GM21390 (cell line): ENCODE data around the gene KCNH2.

ENCODE experiments used
- ATAC-seq: cut with Tn5 transposase; IDR thresholded peaks from one replicate; pipeline ENCODE4 v1.9.1; 2021; ENCODE audit not compliant: unreplicated experiment

The KCNH2 gene

DNA sequence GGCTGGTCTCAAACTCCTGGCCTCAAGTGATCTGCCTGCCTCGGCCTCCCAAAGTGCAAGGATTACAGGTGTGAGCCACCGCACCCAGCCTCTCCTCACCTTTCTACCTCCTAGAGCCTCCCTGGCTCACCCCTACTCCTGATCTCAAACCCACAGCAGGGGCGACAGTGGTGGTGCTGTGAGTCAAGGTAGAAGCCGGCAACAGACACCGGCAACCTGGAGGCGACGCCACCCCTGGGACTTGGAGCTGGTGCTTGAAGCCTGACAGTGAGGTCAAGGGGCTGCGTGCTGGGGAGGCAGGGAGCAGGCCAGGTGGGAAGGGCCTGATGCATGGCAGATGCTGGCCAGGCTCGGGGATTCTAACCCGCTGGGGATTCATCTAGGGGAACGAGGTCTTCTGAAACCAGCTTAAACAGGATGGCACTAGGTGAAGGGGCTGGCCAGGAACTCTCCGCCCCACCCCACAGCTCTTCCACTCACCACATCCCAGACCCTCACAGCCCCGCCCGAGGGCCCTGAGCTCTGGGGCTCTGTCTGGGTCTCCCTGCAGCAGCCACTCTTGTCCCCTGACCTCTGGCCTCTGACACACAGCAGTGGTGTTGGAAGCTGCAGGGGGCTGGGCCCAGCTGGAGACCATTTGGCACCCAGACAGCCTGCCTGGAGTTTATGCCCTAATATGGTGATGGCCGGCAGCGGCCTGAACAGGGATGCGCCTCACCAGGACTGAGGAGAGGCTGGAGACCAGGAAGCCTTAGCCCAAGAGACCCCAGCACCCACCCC, 16.4 kb downstream of the KCNH2 start:
- ATAC-seq: no peak

DNA sequence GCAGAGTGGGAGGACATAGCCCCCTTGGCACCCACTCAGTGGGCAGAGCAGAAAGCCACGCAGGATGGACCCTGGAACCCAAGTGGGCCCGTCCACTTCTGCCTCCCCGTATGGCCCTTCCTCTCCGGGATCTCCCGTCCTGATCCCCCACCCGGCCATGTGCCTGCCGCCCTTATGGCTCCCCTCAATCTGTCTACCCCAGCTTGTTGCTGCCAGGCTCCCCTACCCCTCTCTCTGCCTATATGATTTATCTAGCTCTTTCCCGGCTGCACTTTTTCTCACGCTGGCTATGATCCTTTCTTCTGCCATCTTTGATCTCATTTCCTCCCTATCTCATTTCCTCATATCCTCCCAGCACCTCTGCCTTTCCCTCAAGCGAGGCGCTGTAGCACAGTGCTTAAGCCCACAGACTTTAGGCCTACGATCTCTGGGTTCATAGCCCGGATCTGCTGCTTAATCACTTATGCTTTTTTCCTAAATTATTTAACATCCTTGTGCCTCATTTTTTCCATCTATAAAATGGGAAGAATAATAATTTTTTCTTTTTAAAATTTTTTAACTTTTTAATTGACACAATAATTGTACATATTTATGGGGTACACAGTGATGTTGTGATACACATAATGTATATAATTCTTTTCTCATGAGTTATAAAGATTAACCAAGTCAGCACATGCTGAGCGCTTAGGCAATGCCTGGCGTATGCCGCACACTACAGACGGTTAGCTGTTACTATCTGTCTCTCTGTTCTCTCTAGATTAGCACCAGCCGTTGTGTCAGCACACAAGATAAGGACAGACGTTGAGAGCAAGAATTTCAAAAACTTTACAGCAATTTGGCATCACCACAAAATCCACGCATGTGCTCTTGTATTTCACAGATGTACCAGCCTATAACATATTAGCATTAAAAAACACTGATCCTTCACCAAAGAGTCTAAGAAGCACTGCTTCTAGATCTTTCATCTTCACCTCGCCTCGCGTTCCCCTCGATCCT, 18.1 kb downstream of the KCNH2 start:
- ATAC-seq: no peak

DNA sequence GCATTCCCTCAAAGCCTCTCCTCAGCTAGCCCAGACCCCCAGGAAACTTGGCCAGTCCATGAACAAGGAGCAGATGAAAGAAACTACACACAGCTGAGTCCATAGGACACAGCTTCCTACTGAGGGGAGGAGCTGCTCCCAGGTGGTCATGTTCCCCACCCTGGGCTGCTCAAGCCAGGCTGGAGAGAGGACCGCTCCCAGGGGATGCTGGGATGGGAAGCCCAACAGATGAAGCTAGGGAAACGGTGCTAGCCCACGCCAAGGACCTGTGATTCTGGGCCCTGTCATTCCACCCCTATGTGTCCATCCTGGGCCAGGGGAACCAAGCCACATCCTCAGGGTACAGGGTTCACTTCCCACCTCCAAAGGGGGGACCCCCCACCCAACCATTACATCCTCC, 19.0 kb downstream of the KCNH2 start:
- no peak for ATAC-seq

DNA sequence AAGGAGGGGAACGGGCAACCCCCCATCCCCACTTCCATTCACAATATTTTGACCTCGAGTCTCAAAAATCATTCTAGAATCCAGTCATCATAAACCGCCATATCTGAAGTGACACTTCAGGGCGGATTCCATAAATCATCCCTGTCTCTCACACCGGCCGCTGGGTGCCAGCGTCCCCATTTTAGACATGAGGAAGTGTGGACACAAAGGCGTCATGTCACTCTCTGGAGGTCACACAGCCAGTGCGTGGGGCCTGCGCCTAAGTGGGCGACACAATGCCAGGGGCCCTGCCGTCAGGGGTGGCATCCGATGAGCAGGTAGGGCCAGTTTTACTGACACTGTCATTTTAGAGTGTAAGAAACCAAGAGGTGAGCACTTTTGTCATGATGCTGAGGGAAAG, 19.5 kb downstream of the KCNH2 start:
- ATAC-seq: no peak

DNA sequence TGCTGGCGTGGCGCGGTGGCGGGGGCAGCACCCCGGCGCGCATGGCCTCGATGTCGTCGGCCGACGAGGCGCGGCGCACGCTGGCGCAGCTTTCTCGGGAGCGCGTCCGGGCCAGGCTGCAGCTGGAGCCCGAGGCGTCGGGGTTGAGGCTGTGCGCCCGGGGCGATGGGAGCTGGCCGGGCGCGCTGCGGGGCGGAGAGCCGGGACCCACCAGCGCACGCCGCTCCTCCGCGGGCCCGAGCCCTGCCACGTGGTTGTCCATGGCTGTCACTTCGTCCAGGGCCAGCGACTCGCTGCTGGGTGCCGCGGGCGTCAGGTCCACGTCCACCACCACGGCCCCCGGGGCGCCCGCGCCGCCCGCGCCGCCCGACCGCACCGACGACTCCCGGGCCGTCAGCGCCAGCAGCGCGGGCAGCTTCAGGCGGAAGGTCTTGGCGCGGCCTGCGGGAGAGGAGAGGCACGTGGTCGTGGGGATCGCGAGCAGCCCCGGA, 20.0 kb downstream of the KCNH2 start:
- ATAC-seq: no peak

DNA sequence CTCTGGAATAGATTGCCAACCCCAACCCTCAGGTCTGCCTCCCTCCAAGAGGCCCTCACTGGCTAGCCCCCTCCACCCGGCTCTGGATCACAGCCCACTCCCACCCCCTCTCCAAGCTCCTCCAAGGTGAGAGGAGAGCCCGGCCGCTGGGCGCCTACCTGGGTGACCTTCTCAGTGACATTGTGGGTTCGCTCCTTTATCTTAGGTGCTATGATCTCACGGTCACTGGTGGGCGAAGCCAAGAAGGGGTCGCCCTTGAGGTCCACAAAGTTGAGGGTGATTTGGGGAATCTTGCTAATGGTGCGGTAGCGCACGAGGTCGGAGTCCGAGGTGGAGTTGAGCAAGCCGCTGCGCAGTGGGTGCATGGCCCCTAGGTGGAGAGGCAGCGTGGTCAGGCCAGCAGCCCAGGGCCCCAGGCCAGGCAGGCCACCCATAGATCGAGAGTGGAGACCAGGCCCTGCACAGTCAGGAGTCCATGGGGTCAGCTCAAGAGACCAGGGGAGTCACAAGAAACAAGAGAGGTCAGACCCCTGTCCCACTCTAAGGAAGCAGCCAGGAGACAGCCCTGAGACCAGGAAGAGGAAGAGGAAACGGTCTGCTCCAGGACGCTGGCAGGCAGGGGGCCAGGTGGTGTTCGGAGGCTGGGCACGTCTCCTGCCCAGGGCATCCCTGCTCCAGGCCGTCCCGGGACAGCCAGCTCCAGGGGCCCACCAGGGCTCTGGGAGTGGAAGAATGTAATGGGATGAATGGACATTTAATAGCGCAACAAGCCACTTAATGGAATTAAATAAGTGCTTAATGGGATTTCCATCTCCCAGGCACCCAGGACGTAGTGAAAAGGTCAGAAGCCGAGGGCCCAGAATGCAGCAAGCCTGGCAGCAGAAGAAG, 20.7 kb downstream of the KCNH2 start:
- no peak for ATAC-seq

DNA sequence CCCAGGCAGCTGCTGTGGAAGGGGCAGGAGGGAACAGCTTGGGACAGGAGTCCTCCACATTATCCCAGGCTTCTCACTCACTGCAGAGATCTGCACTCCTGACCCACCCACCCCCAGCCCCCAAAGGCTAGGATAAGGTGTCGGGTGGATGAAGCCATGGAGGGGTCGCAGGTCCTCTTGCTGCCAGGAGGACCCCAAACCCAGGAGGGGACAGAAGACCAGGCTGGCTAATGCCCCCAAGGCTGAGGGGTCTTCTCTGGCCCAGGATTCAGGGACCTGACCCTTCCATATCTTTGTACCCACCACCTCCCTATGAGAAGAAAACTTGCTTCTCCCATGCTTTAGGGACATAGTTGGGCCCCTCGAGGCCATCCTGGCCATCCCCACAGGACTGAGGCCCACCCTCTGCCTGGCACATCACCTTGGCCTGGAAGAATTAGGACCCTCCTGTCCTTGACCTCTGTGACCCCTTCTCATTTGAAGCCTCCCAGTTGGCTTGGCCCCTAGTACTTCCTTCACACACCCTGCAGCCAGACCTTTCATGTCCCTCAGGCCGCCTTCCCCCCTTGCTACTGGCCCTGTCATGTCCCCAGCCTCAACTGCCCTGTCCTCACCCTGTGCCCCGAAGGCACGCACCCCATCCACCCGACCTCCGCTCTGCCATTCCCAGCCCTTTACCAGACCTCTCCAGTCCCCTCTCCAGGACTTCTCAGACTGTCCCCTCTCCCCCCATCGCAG, 21.6 kb downstream of the KCNH2 start:
- no peak for ATAC-seq

DNA sequence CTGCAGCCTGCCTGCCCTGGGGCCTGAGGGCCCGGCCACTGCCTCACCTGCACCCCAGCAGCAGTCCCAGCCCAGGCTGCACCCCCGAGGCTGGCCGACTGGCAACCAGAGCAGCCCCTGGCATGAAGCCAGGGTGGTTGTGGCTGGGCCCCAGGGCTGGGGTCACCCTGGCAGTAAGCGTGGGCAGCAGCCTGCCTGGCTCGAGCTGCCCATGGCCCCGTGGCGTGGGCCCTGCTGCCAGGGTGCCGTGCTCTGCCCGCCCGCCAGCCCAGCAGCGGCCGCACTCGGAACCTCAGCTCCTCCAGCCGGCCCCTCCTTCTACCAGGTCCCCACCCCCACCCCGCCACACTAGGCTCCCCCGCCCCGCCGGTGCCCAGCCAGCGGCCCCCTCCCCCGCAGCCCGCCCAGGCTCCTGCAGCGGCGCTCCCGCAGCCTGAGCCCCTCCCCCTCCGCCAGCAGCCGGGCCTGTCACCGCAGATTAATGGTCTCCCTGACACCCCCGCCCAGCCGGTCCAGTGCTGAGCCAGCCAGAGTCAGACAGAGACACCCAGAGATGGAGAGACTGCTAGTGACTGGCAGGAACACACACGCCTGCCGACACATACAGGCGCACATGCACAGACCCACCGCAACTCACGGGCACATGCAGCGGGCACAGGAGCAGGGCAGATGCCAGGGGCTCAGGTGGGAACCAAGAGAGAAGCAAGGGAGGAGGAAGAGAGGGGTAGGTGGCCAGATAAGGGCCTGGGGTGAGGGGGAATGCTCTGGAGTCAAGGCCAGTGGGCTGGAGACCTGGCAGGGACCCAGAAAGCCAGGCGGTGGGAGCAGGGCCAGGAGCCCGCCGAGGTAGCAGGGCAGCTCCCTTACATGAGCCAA, 22.4 kb downstream of the KCNH2 start:
- no peak for ATAC-seq

DNA sequence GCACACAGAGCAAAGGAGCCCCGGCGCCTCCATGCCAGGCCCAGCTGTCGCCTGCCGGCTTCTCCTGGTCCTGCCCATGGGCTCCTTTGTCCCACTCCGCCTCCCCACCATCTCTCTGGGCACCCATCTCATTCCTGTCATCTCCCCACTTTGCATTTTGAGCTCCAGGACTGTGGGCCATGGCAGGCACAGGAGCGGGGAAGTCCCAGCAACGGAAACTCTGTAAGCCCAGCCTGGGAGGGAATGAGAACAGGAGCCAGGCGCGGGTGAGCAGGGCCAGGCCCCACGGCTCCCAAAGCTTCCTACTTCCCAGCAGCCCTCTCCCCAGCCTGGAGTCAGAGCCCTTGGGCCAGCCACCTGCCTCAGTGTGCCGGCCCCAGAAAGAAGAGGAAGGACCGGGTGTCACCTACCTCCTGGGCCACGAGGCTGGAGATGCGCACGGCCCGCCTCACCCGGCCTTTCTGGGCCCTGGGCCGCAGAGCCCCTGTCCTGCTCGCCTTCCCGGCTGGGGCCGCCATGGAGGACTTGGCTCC, 23.1 kb downstream of the KCNH2 start:
- no peak for ATAC-seq

DNA sequence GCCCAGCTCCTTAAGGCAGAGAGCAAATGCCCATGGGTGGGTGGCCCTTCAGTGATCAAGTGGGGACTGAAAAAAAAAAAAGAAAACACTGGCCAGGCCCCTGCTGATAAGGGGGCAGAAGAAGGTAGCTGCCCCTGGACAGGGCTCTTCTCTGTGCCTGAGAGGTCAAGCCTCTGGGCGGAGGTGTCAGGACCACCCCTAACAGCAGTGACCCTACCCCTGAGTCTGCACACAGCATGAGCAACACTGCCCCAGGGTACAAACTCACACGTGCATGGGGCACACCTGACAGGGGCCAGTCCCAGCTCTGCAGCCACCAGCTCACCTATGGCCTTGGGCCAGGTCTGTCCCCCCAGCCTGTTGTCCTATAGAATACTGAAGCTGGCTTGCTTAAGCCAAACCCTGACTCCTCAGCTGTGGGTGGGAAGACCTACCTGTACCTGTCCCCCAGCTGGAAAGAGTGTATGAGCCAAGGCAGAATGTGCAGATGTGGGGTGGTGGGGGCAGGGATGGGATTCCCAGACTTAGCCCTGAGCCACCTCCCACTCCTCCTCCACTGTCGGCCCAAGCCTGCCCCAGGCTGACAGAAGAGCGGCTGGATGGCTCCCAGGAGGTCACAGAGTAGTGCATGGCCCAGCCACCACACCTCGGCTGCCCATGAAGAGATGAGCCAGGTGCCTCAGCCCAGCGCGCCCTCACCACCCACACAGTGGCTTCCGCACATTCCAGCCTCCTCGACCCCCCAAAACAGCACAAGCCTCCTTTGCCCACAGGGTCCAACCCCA, 23.7 kb downstream of the KCNH2 start:
- ATAC-seq: no peak

DNA sequence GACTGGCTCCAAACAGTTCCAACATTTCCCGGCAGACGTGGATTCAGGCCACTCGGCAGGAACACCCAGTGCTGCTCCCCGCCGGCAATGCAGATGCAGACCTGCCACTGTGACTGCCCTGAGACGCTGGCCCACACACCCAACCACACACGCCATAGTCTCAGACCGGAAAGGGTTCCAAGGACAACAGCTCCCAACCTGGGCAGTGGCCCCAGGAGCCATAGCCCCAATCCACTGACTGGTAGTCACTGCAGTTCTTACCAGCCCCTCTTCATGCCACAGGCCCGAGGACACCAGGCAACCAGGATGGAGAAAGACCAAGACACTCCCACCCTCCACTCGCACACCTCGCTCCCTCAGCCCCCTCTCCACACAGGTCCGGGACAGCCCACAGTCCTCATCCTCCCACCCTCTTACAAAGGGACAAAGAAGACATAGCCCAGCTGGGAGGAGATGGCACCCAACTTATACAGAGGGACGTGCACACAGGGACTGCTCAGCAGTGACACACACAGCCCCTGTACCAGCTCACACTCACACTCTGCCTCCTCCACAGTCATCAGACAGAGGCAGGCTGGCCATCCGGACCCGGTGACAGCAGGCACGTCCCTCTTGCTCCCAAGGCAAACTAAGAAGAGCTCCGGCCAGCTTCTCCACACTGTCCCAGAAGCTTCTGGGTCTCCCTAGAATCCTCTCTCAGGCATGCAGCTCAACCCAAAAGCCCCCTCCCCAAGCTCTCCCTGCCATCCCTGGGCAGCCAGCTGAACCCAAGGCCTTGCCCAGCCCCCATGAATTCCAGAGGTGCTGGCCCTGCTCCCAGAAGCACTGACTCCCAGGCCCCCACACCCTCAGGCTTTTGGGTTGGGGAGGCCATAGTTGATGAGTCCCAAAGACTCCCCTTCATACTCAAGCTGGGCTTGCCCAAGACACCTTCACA, 24.8 kb downstream of the KCNH2 start:
- no peak for ATAC-seq

DNA sequence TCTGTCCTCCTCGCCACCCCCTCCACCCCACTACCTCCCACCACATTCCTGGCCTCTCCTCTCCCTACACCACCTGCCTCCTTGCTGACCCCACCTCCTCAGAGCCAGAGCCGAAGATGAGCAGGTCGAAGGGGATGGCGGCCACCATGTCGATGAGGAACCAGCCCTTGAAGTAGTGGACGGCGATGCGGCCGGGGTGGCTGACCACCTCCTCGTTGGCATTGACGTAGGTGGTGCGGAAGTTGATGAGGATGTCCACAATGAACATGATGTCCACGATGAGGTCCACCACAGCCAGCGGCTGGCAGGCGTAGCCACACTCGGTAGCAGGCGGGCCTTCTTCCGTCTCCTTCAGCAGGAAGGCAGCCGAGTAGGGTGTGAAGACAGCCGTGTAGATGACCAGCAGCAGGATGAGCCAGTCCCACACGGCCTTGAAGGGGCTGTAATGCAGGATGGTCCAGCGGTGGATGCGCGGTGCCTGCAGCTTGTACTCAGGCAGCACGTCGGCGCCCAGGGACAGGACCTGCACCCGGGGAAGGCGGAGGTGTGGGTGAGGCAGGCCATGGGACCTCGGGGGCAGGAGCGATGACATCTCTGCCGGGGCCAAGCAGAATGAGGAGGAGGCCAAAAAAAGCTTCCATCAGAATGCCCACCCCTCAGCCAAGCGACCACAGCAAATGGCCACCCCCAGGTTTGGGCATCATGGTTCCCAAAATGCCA, 25.6 kb downstream of the KCNH2 start:
- ATAC-seq: no peak

DNA sequence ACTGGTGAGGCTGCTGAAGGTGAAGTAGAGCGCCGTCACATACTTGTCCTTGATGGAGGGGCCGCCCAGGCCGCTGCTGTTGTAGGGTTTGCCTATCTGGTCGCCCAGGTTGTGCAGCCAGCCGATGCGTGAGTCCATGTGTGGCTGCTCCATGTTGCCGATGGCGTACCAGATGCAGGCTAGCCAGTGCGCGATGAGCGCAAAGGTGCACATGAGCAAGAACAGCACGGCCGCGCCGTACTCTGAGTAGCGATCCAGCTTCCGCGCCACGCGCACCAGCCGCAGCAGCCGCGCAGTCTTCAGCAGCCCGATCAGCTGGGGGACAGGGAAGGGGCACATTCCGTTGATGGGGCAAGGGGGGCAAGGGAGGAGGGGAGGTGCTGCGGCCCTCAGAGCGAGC, 26.6 kb downstream of the KCNH2 start:
- no peak for ATAC-seq

DNA sequence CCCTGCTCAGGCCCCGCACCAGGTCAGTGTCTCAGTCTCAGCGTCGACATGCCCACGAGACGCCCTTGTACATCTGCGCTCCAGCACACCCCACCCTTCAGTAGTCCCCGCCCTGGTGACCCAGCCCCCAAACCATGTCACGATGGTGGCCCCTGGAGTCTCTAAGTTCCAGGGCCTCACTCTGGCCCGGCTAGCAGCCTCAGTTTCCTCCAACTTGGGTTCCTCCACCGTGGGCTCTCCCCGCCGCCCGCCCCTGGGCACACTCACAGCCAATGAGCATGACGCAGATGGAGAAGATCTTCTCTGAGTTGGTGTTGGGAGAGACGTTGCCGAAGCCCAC, 27.0 kb downstream of the KCNH2 start:
- no peak for ATAC-seq

DNA sequence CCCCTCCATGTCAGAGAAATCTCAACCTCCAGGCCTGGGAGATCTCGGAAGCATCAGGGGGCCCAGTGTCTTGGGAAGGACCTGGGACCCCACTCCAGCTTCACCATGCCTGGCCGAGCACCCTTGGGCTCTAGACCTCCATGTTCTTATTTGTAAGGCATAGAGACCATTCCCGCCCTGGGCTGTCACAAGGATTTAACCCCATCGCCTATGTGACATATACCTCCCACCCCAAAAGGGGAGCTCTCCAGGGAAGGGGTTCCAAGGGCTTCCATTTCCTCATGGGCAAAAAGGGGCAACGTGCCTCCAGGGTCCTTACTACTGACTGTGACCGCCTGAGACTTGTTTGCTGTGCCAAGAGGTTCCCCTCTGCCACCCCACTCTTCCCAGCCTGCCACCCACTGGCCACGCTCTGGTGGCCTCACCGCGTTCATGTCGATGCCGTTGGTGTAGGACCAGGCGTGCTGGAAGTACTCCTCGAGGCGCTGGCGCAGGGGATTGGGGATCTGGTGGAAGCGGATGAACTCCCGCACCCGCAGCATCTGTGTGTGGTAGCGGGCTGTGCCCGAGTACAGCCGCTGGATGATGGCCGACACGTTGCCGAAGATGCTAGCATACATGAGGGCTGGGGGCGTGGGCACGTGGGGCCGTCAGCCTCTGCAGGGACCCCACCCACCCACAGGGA, 27.5 kb downstream of the KCNH2 start:
- ATAC-seq: no peak

DNA sequence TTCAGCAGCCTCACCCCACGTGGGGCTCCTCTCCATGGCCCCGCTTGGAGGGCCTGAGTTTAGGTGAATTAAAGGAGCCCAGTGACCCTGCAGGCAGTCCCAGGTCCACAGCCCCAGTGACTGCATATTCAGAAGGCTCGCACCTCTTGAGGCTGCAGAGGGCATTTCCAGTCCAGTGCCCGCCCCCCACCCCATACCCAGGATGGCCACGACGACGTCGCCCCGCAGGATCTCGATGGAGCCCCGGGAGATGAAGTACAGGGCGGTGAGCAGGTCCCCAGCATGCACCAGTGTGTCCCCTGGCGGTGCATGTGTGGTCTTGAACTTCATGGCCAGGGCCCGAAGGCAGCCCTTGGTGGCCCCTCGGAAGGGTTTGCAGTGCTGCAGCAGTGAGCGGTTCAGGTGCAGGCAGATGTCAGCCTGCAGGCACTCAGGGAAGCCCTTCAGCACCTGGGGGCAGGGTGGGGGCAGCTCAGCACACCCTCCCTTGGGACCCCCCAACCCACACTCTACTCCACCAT, 28.1 kb downstream of the KCNH2 start:
- no peak for ATAC-seq
